Spinal cord (tissue), 10 donors: ENCODE data around the gene SEPTIN14. TPM values are rescaled to one million over a fixed set of nuclear protein-coding genes. Genes with fewer than 3 reads are reported as not detected.
A peak's percentile ranks its signal among the peaks of the same experiment; 100 is the strongest.
"Not testable (repeated sequence)": the region's sequence is repeated elsewhere in the genome, so short reads cannot be mapped to it uniquely, and the experiment has no call there.

ENCODE experiments used
- DNase-seq, 6 donors: peaks; one replicate each; pipeline versions ENCODE4 v3.0.0 to v3.0.0-alpha.2; 2013 to 2015; ENCODE audit warnings: low spot score in 6 of 6, low read depth in 4 of 6
- H3K27ac ChIP-seq: one replicate; pipeline ENCODE4 v1.5.1; 2013; ENCODE audit warnings: low read depth, low read length, control low read depth
- H3K27me3 ChIP-seq: one replicate; pipeline ENCODE4 v1.6.1; 2013; ENCODE audit warnings: low read length; ENCODE audit not compliant: control insufficient read depth, insufficient read depth
- H3K36me3 ChIP-seq: one replicate; pipeline ENCODE4 v1.6.1; 2013; ENCODE audit warnings: low read length; ENCODE audit not compliant: control insufficient read depth, insufficient read depth
- H3K4me1 ChIP-seq: one replicate; pipeline ENCODE4 v1.6.1; 2013; ENCODE audit warnings: low read length; ENCODE audit not compliant: control insufficient read depth, insufficient read depth
- H3K4me3 ChIP-seq: one replicate; pipeline ENCODE4 v1.5.1; 2013; ENCODE audit warnings: low read depth, low read length, control low read depth
- H3K9me3 ChIP-seq: one replicate; pipeline ENCODE4 v1.6.1; 2013; ENCODE audit warnings: low read length; ENCODE audit not compliant: control insufficient read depth, insufficient read depth
- WGBS: methylation state at CpG from one replicate; pipeline ENCODE4 v1.1.5; 2013; ENCODE audit warnings: missing lambda C conversion rate; ENCODE audit not compliant: insufficient coverage; 5-methylcytosine and 5-hydroxymethylcytosine counted together
- long read RNA-seq, 4 donors: transcript quantifications; one replicate each; lab custom pipeline, GENCODE V29; 2026
- polyA plus RNA-seq, 2 donors: library from polyadenylated mRNA; unstranded; fragments of 120-200 nt; gene quantifications; one replicate each; pipeline ENCODE4 v1.2.1, GENCODE V29; 2013; ENCODE audit not compliant: insufficient read length in 2 of 2
- total RNA-seq, 2 donors: library from RNA; depleted of rRNA in 1 of 2; stranded (reverse); fragments of 120-200 nt in 1 of 2; fragments of >200 nt in 1 of 2; gene quantifications; one replicate each; pipeline versions ENCODE4 v1.2.3 to v1.2.4, GENCODE V29; 2013 to 2014
- donor health status: healthy.

SEPTIN14 gene
- total RNA-seq: not detected
- polyA plus RNA-seq: under 1 TPM; 0.38 to 0.47 TPM
- long read RNA-seq, donor 1: 0 reads
- long read RNA-seq, donor 2: 0 reads
- long read RNA-seq, donor 3: 0 reads
- long read RNA-seq, donor 4: 0 reads

DNA sequence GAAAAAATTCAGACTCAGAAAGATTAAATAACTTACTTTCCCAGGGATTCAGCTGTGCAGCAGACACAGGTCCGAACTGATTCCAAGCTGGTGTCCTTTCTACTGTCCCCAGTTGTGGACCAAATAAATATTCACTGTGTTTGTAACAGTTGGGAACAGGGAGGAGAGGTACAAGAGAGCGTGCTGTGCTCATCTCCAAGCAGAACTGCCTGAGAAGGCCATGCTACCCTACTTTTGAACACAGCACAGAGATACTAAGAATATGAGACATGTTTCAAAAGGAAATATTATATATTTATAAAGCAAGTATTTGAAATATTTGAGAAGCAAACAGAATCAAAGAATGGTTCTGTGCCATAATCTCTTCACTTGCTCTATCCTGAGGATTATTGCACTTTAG lies at the start of gene SEPTIN14:
TSS of gene SEPTIN14 (minus strand) at position 101 of the 400 bp plus-strand sequence. CDS start 756 bp downstream, outside the sequence.
- not testable (repeated sequence) for DNase-seq, H3K36me3 ChIP-seq, H3K4me1 ChIP-seq, H3K9me3 ChIP-seq, H3K27me3 ChIP-seq, H3K27ac ChIP-seq, H3K4me3 ChIP-seq
- WGBS: 80% methylated on average over 1 of the region's 2 CpGs

DNA sequence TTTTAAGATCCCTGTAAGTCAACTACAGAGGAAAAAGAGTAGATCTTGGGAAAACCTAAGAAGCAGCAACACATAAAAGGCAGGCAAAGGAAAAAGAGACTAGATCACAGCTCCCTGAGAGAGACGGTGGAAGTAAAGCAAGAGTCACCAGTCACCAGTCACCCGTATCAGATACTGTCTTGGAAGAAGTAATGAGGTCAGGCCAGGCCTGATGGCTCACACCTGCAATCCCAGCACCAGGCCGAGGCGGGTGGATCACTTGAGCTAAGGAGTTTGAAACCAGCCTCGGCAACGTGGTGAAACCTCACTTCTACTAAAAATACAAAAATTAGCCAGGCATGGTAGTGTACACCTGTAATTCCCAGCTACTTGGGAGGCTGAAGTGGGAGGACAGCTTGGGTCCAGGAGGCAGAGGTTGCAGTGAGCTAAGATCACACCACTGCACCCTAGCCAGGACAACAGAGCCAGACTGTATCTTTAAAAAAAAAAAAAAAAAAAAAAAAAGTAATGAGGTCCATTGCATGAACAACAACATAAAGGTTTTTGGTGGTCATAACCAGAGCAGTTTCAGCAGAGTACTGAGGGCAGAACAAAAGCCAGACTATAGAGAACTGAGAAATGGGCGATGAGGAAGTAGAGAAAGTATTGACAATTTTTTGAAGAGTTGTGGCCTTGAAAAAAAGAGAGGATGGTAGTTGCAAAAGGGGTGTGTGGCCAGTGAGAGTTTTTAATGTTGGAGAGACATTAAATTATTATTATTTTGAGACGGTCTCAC lies 41.6 kb upstream of the SEPTIN14 start:
- Histone ChIP-seq H3K4me3 (no peak overlapping the region), H3K4me1 (no peaks in the 10 kb centered on the region), H3K27ac (no peak overlapping the region), H3K27me3 (no peaks in the 10 kb centered on the region), H3K36me3 (peaks cover 5% of the 10 kb centered on the region), H3K9me3 (no peaks in the 10 kb centered on the region)
- 100% methylated on average over 1 of the region's 8 CpGs for WGBS
- no peak for DNase-seq

DNA sequence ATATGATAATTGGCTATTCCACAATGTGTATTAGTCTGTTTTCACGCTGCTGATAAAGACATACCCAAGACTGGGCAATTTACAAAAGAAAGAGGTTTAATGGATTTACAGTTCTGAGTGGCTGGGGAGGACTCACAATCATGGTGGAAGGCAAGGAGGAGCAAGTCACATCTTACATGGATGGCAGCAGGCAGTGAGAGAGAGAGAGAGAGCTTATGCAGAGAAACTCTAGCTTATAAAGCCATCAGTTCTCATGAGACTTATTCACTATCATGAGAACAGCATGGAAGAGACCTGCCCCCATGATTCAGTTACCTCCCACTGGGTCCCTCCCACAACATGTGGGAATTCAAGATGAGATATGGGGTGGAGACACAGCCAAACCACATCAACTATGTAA lies 38.5 kb upstream of the SEPTIN14 start:
- H3K27me3 ChIP-seq, H3K9me3 ChIP-seq, H3K4me1 ChIP-seq, H3K27ac ChIP-seq, H3K4me3 ChIP-seq, H3K36me3 ChIP-seq, DNase-seq: not testable (repeated sequence)
- 89% methylated on average over 1 of the region's 1 CpG for WGBS

DNA sequence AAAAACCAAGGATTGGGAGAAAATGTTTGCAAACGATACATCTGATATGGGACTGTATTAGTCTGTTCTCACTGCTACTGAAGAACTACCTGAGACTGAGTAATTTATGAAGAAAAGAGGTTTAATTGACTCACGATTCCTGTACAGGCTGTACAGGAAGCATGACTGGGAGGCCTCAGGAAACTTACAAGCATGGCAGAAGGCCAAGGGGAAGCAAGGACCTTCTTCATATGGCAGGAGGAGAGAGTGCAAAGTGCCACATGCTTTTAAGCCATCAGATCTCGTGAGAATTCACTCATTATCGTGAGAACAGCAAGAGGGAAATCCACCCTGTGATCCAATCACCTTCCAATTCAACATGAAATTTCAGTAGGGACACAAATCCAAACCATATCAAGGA lies 35.7 kb upstream of the SEPTIN14 start:
- no peak for DNase-seq
- WGBS: 89% methylated on average over 4 of the region's 4 CpGs
- Histone ChIP-seq H3K27me3 (no peaks in the 10 kb centered on the region), H3K36me3 (peaks cover 7% of the 10 kb centered on the region), H3K4me3 (no peak overlapping the region), H3K9me3 (no peaks in the 10 kb centered on the region), H3K4me1 (no peaks in the 10 kb centered on the region), H3K27ac (no peak overlapping the region)

DNA sequence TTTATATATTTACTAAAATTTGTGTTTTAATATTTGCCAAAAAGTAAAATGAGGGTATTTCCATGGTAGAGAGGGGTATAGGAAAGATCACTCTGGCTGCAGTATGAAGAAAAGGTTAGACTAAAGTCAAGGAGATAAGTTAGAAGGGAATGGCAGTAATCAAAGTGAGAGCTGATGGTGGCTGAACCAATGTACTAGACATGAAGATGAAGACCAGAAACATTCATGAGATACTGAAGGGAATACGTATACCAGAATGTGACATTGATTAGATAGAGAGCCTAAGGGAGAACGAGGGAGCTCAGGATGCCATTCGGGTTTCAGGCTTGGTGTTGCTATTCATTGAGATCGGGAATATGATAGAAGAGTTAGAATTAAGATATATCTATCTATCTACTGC lies 32.5 kb upstream of the SEPTIN14 start:
- no peak for DNase-seq
- peaks cover 3% of the 10 kb centered on the region for H3K36me3 ChIP-seq
- H3K4me3 ChIP-seq: no peak overlapping the region
- H3K27ac ChIP-seq: no peak overlapping the region
- no peaks in the 10 kb centered on the region for H3K4me1 ChIP-seq
- 100% methylated on average over 1 of the region's 4 CpGs for WGBS
- no peaks in the 10 kb centered on the region for H3K9me3 ChIP-seq
- H3K27me3 ChIP-seq: no peaks in the 10 kb centered on the region

DNA sequence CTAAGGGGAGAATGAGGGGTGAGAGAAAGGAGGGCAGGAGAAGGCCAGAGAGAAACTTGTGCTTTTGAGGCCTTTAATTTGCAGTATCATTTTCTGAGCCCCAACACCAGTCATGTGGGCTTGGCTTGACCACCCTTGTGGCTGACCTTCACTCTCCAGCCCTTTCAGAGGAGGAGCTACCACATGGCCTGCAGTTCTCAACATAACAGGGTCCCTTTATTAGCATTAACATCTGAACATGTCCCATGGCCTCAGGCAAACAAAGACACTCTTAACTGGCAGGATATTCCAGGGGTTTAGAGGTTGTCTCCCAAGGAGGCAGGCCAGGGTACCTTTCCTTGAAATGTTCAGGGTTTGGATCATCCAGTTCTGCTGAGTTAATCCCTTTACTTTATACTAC lies 31.4 kb upstream of the SEPTIN14 start:
- DNase-seq: no peak
- H3K36me3 ChIP-seq: peaks cover 3% of the 10 kb centered on the region
- H3K9me3 ChIP-seq: no peaks in the 10 kb centered on the region
- H3K4me1 ChIP-seq: no peaks in the 10 kb centered on the region
- H3K27ac ChIP-seq: no peak overlapping the region
- H3K27me3 ChIP-seq: no peaks in the 10 kb centered on the region
- no peak overlapping the region for H3K4me3 ChIP-seq

DNA sequence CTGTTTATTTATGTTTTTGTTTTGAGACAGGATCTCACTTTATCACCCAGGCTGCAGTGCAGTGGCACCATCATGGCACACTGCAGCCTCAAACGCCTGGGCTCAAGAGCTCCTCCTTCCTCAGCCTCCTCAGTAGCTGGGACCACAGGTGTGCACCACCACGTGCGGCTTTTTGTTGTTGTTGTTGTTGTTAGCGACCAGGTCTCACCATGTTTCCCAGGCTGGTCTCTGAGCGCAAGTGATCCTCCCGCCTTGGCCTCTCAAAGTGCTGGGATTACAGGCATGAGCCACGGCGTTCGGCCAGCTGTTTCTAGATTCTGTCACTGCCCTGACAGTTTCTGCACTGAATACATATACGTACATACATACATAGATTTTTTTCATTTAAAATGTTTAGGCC lies 25.8 kb upstream of the SEPTIN14 start:
- DNase-seq: peak in 2 of 6 donors; percentile 10 to 14

DNA sequence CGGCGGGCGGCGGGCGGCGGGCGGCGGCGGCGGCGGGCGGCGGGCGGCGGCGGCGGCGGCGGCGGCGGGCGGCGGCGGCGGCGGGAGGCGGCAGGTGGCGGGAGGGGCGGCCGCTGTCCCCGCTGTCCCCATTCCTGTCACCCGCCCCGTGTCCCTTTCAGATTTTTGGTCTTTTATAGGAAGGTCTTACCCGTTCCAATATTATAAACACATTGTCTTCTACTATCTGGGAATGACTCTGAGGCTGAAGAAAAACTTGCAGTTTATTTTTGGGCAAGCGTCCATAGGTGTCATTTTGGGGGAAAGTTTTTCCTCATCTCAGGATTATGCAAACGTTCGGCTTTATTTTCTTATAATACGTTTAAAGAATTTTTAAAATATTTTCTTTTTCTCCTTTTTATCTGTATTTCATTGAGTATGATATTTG lies 25.3 kb upstream of the SEPTIN14 start:
- H3K4me1 ChIP-seq: peaks cover 13% of the 10 kb centered on the region
- WGBS: 0% methylated on average over 10 of the region's 38 CpGs
- no peak overlapping the region for H3K27ac ChIP-seq
- H3K27me3 ChIP-seq: no peaks in the 10 kb centered on the region
- no peaks in the 10 kb centered on the region for H3K9me3 ChIP-seq
- no peaks in the 10 kb centered on the region for H3K36me3 ChIP-seq
- peak in 4 of 6 donors; percentile 4 to 63 (median 40) for DNase-seq
- H3K4me3 ChIP-seq: peak overlapping the region; percentile 35

More for the DNA sequence above, 25.8 kb upstream of the SEPTIN14 start:
- H3K27ac ChIP-seq, H3K36me3 ChIP-seq, H3K27me3 ChIP-seq, H3K9me3 ChIP-seq: not testable (repeated sequence)
- Histone ChIP-seq H3K4me1 (peaks cover 13% of the 10 kb centered on the region), H3K4me3 (peak overlapping the region; percentile 35)
- WGBS: 100% methylated on average over 1 of the region's 10 CpGs

DNA sequence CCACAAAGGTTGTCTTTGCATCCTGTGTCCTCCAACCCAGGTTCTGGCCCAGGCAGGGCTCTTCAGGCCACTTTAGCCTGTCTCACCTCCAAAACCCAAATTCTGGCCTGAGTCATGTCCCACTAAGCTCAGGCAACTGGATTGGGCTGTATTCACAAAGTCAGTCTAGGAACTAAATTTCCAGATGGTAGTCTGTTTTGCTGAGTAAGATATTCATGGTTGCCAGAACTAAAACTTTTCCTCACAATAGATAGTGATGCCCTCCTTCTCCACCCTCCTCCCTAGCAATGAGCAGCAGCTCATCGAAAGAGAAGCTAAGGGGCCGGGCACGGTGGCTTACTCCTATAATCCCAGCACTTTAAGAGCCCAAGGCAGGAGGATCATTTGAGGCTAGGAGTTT lies 21.8 kb upstream of the SEPTIN14 start:
- DNase-seq: no peak
- no peaks in the 10 kb centered on the region for H3K27me3 ChIP-seq
- H3K36me3 ChIP-seq: no peaks in the 10 kb centered on the region
- WGBS: 94% methylated on average over 3 of the region's 3 CpGs
- H3K9me3 ChIP-seq: no peaks in the 10 kb centered on the region
- no peak overlapping the region for H3K4me3 ChIP-seq
- H3K27ac ChIP-seq: no peak overlapping the region
- peaks cover 13% of the 10 kb centered on the region for H3K4me1 ChIP-seq

DNA sequence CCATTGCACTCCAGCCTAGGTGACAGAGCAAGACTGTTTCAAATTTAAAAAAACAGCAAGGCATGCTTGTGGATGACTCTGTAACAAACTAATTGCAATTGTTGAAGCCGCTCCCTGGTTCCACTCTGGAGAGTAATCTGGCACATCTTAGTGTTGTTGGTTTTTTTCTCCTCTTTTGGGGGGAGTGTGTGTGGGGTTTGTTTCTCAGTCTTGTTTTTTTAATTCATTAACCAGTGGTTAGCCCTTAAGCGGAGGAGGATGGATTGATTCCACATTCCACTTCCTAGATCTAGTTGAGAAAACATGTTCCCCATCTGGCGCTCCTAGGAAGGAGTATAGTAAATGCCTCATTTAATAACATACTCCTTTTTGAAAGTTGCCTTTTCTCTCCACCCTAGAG lies 16.1 kb upstream of the SEPTIN14 start:
- DNase-seq: no peak
- Histone ChIP-seq H3K4me3 (no peak overlapping the region), H3K27me3 (no peaks in the 10 kb centered on the region), H3K9me3 (no peaks in the 10 kb centered on the region), H3K36me3 (no peaks in the 10 kb centered on the region), H3K27ac (no peak overlapping the region), H3K4me1 (no peaks in the 10 kb centered on the region)
- WGBS: no CpG with 5 or more reads among the region's 3 CpGs
